HL-60/S4 treated with retinoic acid at 250 ng/mL for 4 days and 3 days (cell line): ENCODE data around the gene MACROH2A1.

Experiments
- in situ Hi-C: fragments of 300-500 bp; cut with MboI; formaldehyde crosslinking; loops from 2 replicates; pipeline ENCODE4 v1.7.0; 2022; ENCODE audit warnings: low sequenced_read_pairs

The MACROH2A1 gene

DNA sequence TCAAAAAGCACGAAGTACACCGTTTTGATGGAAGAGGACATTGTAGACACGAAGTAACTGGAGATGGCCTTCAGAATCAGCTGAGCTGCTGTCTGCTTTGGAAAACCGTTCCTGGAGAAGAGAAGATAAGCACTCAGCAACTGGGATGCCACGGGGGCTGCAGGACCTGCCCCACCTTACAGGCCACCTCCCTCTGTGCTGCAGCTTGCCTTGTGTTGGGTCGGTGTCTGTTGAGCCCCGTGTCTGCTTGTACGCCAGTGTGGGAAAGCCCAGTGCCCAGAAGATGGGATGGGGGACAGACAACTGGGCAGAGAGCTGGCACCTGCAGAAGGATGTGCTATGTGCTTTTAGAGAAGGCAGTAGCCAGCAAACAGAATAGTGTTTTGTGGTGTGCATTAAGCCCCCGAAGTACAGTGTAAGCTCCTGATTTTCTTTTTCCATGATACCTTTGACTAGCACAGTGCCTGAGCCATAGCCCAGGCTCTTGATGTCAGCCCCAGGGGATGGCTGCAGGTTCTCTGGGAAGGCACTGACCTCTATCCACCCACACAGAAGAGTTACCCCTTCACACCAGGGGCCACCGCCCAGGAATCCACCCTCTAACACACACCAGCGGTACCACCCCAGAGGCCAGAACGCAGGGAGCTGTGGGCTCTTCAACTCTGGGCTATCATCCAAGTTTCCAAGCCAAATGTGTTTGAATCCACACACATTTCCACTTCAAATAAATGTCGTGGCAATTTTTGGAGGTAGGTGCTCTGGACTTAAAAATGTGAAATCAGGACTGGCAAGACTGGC, 63.8 kb downstream of the MACROH2A1 start:
- in situ Hi-C loops = no loop called here

DNA sequence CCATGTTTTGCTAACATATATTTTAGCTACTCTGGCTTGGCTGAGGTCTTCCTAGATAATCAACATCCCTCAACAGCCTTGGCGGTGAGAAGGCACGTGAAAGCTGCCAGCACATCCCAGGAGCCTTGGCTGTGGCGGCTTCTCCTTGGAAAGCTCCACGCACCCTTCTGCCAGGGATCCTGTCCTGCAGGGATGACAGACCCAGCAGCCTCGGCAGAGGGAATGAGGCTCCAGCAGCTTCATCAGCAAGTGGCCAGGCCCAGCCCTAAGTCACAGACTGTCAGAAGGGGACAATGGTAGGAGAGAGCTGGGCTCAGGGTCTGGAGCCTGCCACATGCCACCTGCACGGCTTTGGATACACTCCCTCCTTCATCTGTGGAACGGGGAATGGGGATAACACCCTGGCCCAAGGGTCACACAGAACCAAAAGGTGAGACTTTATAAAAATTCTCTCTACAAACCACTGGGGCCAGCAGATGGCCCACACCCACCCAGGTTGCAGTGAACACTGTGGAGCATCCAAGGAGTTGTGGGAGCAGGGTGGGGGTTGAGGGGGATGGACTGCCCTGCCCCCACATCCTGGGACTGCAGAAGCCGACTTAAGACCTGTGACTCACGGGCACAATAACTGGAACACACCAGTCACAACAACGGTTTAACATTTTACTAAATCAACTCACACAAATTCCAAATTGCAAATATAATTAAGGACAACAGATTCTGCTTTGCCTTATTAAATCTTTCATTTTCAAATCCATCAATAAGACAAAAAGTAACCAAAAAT, 65.1 kb downstream of the MACROH2A1 start:
- in situ Hi-C loops = no loop called here

DNA sequence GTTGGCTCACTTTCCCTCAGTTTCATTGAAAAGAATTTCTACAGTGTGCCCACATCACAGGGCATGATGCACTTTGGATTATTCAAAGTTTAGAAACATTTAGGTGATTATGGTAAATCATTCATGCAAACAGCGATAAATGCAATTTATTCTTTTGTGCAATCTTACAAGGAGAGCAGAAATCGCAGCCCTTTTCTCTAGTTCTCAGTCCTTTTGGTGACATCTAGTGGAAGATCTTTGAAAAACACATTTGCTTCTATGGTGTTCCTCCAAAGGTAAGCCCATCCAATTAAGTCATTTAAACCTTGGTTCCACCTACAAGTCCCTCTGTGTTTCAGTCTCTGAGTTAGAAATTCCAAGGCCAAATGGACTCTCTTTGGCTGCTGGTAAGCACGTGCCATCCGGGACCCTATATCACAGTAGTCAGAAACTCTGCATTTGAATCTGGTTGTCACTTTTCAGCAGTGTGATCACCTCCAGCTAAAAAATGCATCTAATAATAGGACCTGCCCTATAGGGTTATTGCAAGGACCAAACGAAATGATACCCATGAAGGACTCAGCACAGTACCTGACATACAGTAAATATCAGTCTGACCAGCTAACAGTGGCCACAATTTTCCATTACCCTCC, 66.4 kb downstream of the MACROH2A1 start:
- in situ Hi-C loops = no loop called here

DNA sequence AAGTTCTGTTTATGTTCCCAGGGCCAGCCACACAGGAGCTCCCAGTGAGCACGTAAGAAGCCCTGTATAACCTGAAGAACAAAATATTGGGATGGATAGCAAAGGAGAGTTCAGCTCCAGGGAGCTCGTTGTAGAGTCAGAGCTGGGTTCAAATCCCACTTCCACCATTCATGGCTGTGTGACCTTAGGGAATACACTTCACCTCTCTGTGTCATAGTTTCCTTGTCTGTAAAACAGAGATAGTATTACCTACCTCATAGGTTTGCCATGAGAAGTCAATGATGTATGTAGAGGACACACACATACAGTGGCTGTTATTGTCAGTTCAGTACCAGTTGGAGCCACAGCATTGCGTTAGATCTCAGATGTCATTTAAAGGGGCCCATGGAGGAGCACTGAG, 67.4 kb downstream of the MACROH2A1 start:
- in situ Hi-C loops = no loop called here

DNA sequence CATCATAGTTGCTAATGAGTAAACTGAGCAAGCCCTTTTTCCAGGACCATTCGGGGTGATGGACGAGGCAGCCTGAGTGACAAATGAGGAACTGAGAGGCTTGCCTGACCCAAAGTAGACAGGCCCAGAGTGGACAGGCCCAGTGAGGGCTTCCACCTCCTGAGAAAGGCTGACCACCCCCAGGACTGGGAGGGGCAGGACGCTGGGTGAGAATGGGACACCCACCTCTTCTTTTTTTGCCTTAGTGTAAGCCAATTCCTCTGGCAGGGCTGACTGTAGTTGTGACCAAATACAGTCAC, 68.3 kb downstream of the MACROH2A1 start:
- in situ Hi-C loops = no loop called here

DNA sequence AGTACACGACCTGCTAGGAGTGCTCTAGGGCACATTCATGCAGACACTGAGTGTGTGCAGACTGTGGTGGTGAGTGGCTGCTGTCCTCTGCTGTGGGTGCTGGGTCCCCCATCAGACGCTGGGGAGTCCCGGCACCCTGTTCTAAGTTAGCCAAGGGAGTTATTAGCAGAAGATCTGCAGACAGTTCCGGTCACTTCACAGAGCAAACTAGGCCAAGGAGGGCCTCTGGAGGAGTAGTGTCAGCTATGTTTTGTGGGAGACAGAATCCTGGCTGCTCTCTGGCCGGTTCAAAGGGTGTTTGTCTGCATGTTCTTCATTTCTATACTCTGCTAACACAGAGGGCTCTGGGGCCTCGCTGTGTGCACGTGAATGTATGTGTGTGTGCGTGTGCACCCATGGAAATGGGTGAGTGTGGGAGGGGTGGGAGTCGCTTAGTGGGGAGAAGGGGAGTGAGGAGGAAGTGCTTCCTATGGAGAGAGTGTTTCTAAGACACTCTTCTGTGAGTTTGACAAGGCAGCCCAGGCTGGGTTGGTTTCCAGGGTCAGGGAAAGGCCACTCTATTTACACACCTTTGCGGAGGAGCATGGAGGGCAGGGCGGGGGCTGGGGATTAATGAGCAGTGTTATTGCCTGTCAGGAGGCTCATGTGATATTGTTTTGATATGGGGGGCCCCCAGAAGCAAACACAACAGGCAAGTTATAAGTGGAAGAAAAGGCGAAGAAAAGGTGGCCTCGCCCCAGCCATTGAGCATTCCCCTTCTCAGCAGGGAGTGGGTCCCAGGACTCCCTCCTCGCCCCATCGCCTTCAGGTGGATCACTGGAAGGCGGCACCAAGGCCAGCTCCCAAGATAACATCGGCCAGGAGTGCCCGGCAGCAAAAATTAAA, 68.9 kb downstream of the MACROH2A1 start:
- in situ Hi-C loops = no loop called here

DNA sequence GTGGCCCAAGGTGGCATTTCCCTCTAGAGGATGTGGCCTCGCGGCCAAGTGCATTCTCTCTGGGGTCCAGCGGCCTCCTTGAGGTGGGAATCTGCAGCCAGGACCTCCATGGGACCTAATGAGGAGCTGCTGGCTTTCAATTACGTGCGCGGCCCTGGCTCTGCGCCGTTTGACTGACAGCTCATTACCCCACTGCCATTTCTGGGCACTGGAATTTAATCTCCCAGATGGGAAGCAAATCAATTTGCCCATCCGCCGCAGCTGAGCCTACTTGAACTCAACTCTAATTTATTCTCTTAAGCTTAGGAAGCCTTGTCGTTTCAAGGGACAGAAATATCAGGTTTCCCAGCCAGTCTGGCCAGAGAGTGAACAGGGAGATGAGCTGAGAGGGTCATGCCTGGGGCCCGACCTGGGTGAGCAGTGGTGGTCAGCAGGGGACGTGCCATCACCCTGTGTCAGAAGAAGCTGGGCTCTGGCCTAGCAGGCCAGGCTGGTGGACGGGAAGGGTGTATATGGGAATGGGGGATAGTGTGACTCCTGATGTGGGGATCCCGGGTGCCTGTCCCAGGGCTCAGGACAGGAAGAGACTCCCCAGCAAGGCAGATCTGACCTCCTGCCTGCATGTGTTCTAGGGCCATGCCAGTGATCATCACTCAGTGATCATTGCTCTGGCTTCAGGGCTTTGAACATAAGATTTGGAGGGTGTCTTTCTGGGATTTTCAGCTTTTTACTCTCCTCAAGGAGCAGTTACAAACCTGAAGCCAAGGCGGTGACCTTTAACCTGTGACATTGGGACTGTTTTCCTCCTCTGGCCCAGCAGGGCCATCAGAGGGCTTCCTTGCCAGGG, 69.7 kb downstream of the MACROH2A1 start:
- in situ Hi-C loops = no loop called here

DNA sequence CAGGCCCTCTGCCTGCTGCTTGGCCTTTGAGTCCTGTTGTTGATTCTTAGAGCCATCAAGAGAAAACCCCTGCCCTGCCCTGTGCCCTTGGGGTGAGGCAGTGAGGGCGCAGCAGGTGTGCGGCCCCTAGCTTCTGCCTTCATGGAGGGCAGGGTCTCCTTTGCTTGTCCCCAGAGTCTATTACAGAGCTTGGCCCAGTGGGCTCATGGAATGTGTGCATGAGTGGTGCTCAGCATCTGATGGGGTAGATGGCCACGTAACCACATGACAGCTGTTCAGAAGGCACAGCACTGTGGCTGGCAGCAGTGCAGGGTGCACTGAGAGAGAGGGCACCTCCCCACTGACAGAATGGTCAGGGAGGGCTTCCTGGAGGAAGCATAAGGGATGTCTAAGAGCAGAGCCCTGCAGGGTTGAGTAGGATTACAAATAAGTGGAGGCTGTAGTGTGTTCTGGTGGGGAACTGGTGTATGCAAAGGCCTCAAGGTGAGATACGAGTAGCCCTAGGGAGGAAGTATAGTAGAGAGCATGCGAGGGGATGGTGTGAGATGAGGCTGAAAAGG, 70.8 kb downstream of the MACROH2A1 start:
- in situ Hi-C loops = no loop called here

DNA sequence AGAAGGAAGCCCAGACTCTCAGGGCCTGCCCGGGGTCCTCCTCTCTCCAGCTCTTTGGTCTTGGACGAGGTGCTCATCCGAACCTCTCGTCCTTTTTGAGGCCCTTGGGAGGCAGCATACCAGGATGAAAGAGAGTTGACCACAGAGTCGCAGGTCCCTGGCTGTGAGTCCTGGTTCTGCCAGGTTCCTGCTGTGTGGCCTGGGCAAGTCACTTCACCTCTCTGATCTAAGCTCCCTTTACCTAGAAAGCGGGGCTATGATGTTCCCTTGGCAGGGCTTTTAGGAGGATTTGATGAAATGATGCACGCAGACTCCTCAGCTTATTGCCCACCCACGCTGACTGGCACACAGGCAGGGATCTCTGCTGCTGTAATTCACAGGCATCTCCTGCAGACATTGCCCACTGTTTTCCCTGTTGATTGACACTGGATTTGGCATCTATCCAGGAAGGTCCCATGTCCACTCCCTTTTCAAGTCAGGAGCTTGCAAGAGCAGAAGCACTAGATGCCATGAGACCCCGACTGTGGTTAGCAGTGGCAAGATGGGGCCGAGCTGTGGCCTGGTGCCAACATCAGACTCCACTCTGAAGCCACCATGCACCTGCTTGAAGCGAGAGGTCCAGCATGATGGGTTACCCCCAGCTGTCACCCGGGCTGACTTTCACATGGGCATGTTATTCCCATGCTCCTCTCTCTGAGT, 71.5 kb downstream of the MACROH2A1 start:
- in situ Hi-C loops = no loop called here

DNA sequence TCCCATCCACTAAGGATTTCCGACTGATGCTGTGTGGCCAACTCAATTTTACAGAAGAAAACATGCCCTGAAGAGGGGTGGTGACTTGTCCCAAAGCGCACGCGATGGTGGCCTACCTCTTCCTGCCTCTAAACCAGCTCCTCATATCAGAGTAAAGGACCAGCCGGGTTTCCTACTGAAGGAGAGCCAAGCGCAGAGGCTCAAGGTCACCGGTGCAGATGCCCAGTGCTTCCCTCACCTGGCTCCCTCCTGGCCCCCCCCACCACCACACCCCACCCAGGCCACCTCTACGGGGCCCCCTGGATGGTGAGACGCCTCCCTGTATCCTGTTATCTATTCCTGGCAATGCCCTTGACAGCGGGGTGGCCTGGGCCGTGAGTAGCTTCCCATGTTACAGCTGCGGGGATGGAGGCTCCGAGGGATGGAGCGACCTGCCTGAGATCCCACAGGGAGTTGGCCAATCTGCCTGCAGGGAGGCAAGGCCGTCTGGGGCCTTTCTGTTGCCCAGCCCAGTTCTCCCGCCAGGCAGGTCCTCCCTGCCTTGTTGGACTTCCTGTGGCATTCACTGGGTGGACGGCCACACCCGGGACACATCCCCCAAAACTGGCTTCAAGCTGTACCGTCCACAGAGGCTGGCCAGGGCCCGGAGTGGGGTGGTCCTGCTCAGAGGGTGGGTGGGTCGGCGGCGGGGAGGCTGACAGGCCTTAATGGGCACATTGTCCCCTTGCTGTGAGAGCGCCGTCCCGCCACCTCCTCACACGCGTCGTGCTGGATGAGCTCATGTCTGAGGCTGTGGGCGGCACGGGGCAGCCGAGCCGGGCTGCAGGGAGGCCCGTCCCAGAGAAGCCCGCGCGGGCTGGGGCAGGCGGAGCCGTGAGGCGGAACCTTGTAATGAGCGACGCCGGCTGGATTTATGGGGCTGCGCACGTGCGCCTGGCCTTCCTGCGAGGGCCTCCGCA, 72.5 kb downstream of the MACROH2A1 start:
- in situ Hi-C loops = no loop called here

DNA sequence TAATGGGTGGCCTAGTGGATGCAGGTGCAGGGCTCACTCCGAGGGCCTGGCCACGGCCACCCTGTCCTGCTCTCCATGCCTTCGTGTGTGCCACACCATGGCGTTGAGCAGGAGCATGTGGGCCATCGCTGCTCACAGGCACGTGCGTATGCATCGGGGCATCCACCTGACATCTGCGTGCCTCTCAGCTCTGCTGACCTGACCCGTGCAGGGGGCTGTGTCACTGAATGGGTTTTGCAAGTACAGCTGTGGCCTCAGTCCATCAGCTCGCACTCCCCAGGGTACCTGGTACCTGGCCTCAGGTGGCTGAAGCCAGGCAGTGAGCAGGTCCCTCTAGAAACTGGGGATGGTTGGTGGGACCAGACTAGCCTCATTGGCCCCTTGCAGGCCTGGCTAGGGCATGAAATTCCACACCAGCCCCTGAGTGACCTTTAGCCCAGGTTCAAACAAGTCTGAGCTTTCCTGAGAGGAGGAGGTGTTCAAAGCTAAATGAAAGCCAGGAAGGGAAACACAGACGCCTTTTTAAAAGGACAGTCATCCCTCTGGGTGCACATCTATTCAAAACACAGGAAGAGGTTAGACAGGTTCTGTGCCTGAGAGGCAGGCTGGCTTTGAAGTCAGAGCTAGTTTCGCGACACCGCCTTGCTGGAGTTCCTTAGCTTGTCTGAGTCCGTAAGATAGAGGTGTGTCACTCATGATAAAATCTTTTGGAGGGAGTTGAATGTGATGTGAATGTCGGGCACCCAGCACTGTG, 74.0 kb downstream of the MACROH2A1 start:
- in situ Hi-C loops = no loop called here

DNA sequence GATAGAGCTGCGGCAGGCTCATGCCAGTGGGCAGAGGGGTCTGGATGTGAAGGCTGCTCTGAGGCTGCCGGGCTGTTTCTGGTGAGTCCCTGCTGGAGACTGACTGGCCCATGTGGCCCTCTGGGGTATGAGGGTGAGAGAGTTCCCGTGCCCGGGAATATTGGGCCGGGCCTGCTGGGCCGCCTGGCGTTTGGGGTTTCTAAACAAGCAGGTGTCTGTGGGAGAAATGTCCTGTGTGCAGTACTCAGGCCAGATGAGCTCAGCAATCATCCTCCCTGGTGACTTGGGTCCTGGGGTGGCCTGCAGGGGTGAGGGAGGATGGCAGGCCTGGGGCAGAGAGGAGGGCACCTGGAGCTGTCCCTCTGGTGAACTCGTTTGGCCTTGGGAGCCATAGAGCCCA, 74.9 kb downstream of the MACROH2A1 start:
- in situ Hi-C loops = no loop called here

DNA sequence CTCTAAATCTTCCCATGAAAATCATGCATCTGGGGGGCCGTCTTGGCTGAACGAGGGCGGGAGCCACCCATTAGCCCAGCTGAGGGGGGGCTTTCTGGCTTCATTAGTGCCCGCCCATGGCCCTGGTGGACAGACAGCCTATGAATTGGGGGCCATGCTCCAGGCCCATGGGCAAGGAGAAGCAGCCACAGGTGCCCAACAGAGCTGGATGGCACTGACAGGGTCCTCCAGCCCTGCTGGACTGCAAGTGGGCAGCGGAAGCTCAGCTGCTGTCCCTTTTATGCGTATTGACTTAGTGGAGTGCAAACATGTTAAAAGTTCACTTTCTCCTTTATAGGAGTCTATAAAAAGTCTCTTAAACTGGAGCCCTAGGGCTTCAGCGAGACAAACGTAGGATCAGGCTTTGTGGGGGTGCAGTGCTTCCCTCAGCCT, 75.3 kb downstream of the MACROH2A1 start:
- in situ Hi-C loops = no loop called here

DNA sequence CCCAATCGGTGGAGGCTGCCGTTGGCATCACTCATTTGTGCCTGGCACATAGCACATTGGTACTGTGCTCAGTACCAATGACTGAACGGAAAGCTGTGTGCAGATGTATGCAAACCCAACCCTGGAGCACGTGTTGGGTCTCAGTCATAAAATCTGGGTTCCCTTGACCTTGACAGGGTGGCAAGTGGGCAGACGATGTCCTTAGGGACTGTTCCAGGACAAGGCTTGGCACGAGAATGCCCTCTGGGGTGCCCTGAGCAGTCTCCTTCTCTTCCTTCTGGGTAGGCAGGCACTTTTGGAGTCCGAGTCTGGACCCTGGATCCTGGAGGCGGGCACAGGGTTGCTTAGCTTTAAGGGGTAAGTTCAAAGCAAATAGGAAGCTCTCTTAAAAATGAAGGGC, 75.8 kb downstream of the MACROH2A1 start:
- in situ Hi-C loops = no loop called here

DNA sequence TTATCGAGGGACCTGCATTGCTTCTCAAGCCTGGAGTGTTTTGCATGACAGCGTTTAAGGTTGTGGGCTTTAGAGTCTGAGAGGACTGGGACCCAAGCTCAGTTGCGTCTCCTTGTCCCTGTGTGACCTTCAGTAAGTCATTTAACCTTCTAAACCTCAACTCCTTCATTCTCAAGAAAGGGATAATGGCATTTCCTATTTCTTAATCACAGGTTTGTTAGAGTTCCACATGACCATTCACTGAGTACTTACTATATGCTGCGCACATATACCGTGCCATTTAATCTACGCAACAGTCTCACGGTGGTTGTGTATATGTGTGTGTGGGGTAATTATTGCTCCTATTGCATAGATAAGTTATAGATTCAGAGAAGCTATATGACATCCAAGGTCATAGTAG, 76.3 kb downstream of the MACROH2A1 start:
- in situ Hi-C loops = no loop called here

DNA sequence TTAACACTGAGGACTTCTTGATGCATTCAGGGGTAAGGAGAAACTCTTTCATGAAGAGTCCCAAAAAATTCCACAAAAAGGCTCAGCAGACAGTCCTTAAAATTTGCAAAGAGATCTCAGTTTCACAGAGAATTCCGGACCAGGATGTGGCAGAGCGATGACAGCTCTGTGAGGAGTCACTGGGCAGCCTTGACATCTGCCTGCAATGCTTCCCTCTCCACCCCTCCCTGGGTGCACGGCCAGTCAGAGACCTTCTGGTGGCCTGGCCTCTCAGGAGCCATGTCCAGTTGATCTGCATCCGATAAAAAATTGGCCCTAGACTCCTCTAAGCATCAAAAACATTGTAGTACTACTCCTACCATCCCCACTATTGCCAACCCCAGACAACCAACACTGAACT, 76.8 kb downstream of the MACROH2A1 start:
- in situ Hi-C loops = no loop called here

DNA sequence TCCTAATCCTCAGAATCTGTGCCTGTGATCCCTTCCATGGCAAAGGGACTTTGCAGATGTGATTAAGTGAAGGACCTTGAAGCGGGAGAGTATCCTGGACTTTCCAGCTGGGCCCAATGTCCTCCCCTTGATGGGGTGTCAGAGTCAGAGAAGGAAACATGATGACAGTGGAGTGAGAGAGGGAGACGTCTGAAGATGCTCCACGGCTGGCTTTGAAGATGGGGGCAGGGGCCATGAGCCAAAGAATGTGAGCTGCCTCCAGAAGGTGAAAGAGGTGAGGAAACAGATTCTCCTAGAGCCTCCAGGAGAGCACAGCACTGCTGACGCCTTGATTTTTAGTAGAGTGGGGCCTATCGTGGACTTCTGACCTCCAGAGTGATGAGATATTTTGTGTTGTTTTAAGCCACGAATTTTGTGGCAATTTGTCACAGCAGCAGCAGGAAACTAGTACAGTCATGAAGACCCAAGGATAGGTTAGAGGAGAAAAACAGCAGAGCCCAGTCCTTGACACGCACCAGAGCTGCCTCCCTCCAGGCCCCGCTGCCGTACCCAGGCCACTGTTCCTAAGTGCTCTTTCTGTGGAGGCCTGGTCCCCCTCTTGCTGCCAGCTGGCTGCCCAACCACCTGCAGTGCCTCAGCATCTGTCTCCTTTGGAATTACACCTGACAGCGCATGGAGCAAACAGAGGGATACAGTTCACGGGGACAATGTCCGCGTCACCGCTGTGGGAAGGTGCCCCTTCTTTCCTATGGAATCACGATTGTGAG, 78.1 kb downstream of the MACROH2A1 start:
- in situ Hi-C loops = no loop called here
